ENCODE data around the gene FBXL4.

DNA sequence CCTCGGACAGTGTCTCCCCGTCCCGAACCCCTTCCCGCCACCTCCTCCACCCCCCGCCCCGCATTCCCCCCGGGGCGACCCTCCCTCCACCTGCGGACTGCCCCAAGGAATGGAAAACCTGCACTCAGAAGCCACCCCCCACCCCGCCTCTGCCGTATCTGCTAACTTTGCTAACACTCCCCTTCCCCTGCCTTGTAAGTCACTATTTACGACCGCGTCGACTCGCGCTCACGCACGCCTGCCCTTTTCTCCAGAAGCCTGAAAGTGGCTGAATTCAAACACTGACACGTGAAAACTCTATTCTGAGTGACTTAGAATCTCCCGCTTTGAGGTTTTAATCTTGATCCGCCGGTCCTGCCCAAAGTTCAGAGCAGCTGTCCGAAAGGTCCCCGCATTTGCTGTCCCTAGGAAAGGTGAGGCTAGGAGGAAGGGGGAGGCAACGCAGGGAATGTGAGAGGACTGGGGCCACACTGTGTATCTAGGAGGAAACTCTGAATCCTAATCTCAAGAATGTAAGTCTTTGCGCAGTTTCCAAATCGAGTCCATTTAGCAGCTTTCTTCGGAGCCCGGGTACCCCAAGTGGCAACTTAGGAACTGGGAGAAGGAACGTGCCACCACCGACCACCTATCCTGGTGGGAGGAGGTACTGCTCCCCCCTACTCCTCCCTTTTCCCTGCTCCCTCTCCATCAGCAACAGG, 122.7 kb downstream of the FBXL4 start:
- TF ChIP-seq, protein P1, sequence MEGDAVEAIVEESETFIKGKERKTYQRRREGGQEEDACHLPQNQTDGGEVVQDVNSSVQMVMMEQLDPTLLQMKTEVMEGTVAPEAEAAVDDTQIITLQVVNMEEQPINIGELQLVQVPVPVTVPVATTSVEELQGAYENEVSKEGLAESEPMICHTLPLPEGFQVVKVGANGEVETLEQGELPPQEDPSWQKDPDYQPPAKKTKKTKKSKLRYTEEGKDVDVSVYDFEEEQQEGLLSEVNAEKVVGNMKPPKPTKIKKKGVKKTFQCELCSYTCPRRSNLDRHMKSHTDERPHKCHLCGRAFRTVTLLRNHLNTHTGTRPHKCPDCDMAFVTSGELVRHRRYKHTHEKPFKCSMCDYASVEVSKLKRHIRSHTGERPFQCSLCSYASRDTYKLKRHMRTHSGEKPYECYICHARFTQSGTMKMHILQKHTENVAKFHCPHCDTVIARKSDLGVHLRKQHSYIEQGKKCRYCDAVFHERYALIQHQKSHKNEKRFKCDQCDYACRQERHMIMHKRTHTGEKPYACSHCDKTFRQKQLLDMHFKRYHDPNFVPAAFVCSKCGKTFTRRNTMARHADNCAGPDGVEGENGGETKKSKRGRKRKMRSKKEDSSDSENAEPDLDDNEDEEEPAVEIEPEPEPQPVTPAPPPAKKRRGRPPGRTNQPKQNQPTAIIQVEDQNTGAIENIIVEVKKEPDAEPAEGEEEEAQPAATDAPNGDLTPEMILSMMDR (conservative IDR thresholded peaks at IDR 0.05 in 1 of 2, IDR thresholded peaks at IDR 0.05 in 1 of 2; ENCODE audit: extremely low read depth in 1 of 2, insufficient read depth in 1 of 2, low read depth in 1 of 2, low read length in 2 of 2) = no peak
- peak; percentile 95 for TF ChIP-seq EZH2 (IDR thresholded peaks at IDR 0.05; ENCODE audit: borderline replicate concordance, low read length)

Data from mammary epithelial cell (primary cell).